CD4-positive, alpha-beta T cell (primary cell): ENCODE results near the gene MAP3K6. TPM values are rescaled to one million over a fixed set of nuclear protein-coding genes. Genes with fewer than 3 reads are reported as not detected.

Experiments used
- ATAC-seq: fragments of 200-7000 bp; cut with Tn5 transposase; one replicate; pipeline ENCODE4 v1.10.0; 2022; ENCODE audit warnings: mild to moderate bottlenecking; ENCODE audit not compliant: poor library complexity
- CTCF ChIA-PET: fragments of 350-600 bp; sonication (Branson Sonifier 250); formaldehyde crosslinking; loops from one replicate; lab custom pipeline; 2021; ENCODE audit warnings: antibody characterized with exemption, inconsistent platforms; lab: Charles Lee
- POLR2A ChIA-PET: fragments of 350-600 bp; sonication (Branson Sonifier 250); formaldehyde crosslinking; loops from one replicate; lab custom pipeline; 2021; ENCODE audit warnings: antibody characterized with exemption, inconsistent platforms; lab: Charles Lee
- DNase-seq, 14 experiments: peaks; one replicate each; pipeline ENCODE4 v3.0.0-alpha.2; 2013 to 2020; ENCODE audit warnings: mixed read lengths in 2 of 14
- H3K27ac ChIP-seq, 2 donors: one replicate each; pipeline versions ENCODE4 v1.5.1 to v1.7.0; 2013; ENCODE audit warnings: low read length in 2 of 2, low read depth in 1 of 2, mild to moderate bottlenecking in 1 of 2
- H3K27me3 ChIP-seq, 2 experiments: 1 replicate in 1 of 2; 2 replicates in 1 of 2; pipeline versions ENCODE4 v1.6.1 to v1.7.0; 2013; ENCODE audit warnings: low read length in 2 of 2, control low read depth in 1 of 2, mild to moderate bottlenecking in 1 of 2, moderate library complexity in 1 of 2; ENCODE audit not compliant: insufficient read depth in 2 of 2, control insufficient read depth in 1 of 2
- H3K36me3 ChIP-seq: one replicate; pipeline ENCODE4 v1.6.1; 2013; ENCODE audit warnings: low read length, control low read depth; ENCODE audit not compliant: insufficient read depth
- H3K4me1 ChIP-seq: one replicate; pipeline ENCODE4 v1.6.1; 2013; ENCODE audit warnings: low read length, control low read depth; ENCODE audit not compliant: insufficient read depth
- H3K4me3 ChIP-seq: one replicate; pipeline ENCODE4 v1.5.1; 2013; ENCODE audit warnings: mild to moderate bottlenecking, low read length, moderate library complexity
- H3K9me3 ChIP-seq, 2 experiments: 1 replicate in 1 of 2; 2 replicates in 1 of 2; pipeline versions ENCODE4 v1.6.1 to v1.7.0; 2013; ENCODE audit warnings: low read length in 2 of 2, mild to moderate bottlenecking in 2 of 2, control low read depth in 1 of 2, moderate library complexity in 1 of 2; ENCODE audit not compliant: control insufficient read depth in 1 of 2, insufficient read depth in 1 of 2
- H3K27ac Mint-ChIP-seq: one replicate; pipeline ENCODE4 v1.8.0; 2020; ENCODE audit warnings: mixed read lengths
- H3K27me3 Mint-ChIP-seq: one replicate; pipeline ENCODE4 v1.8.0; 2021; ENCODE audit warnings: mixed read lengths
- H3K36me3 Mint-ChIP-seq: one replicate; pipeline ENCODE4 v1.8.0; 2021; ENCODE audit warnings: low read depth, mixed read lengths
- H3K4me1 Mint-ChIP-seq: one replicate; pipeline ENCODE4 v1.8.0; 2021; ENCODE audit warnings: low read depth, mixed read lengths
- H3K4me3 Mint-ChIP-seq: one replicate; pipeline ENCODE4 v1.8.0; 2020; ENCODE audit warnings: mild to moderate bottlenecking, mixed read lengths
- H3K9me3 Mint-ChIP-seq: one replicate; pipeline ENCODE4 v1.8.0; 2020; ENCODE audit warnings: mixed read lengths
- intact Hi-C, 2 experiments: fragments of 100-400 bp; cut with DNase I in 1 of 2; cut with micrococcal nuclease in 1 of 2; formaldehyde crosslinking; loops; one replicate each; pipeline versions ENCODE4 v1.15.1 to v1.9.0; 2023 to 2025; cut with DNase I, micrococcal nuclease
- total RNA-seq, 174 experiments: library from RNA in 2 of 174; stranded (reverse) in 2 of 174; gene quantifications; one replicate each; pipeline ENCODE4 v1.2.3 and lab custom pipeline; 2021 to 2026
- TF ChIP-seq, protein P1 (sequence below): fragments of 200-600 bp; IDR thresholded peaks from one replicate; pipeline ENCODE4 v1.8.0; 2022; ENCODE audit warnings: antibody characterized with exemption, mild to moderate bottlenecking

The MAP3K6 gene
- total RNA-seq, 2 experiments from 2014 or later: 8.5 to 8.8 TPM

DNA sequence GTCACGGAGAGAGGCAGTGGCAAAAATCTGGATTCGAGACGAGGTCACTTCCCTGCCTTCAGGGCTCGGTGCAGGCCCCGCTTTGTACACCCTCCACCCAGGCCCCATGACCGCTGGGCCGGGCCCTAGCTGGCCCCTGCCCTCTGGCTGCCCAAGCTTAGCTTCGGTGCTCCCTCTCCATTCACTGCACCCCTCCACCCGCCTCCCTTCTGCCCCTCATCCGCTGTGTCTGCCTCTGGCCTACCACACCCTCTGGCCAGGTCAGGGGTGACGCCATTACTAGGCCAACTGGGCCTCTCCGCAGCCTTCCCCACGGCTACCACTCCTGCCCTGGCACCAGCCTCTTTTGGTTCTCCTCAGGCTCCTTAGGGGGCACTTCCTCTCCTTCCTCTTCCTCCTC, 16.9 kb upstream of the MAP3K6 start:
- Histone ChIP-seq H3K9me3 (no peaks in the 10 kb centered on the region), H3K4me3 (no peak overlapping the region), H3K4me1 (peaks cover 10% of the 10 kb centered on the region), H3K36me3 (no peaks in the 10 kb centered on the region), H3K27me3 (no peaks in the 10 kb centered on the region), H3K27ac (no peak overlapping the region)
- ChIA-PET CTCF (interaction anchor here (1.8 to 2.0 kb wide), 2 partner anchors 26 to 51 kb away, joined by 4 to 6 read pairs; no protein-coding TSS in a partner anchor), POLR2A (no interaction called here)
- Mint-ChIP-seq H3K9me3 (no peaks in the 10 kb centered on the region), H3K4me1 (peaks cover 3% of the 10 kb centered on the region), H3K27me3 (peaks cover 12% of the 10 kb centered on the region), H3K4me3 (no peak overlapping the region), H3K27ac (no peak overlapping the region), H3K36me3 (no peaks in the 10 kb centered on the region)
- TF ChIP-seq, protein P1, sequence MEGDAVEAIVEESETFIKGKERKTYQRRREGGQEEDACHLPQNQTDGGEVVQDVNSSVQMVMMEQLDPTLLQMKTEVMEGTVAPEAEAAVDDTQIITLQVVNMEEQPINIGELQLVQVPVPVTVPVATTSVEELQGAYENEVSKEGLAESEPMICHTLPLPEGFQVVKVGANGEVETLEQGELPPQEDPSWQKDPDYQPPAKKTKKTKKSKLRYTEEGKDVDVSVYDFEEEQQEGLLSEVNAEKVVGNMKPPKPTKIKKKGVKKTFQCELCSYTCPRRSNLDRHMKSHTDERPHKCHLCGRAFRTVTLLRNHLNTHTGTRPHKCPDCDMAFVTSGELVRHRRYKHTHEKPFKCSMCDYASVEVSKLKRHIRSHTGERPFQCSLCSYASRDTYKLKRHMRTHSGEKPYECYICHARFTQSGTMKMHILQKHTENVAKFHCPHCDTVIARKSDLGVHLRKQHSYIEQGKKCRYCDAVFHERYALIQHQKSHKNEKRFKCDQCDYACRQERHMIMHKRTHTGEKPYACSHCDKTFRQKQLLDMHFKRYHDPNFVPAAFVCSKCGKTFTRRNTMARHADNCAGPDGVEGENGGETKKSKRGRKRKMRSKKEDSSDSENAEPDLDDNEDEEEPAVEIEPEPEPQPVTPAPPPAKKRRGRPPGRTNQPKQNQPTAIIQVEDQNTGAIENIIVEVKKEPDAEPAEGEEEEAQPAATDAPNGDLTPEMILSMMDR: no peak
- intact Hi-C loops: no loop called here
- no peak for ATAC-seq
- DNase-seq: no peak

DNA sequence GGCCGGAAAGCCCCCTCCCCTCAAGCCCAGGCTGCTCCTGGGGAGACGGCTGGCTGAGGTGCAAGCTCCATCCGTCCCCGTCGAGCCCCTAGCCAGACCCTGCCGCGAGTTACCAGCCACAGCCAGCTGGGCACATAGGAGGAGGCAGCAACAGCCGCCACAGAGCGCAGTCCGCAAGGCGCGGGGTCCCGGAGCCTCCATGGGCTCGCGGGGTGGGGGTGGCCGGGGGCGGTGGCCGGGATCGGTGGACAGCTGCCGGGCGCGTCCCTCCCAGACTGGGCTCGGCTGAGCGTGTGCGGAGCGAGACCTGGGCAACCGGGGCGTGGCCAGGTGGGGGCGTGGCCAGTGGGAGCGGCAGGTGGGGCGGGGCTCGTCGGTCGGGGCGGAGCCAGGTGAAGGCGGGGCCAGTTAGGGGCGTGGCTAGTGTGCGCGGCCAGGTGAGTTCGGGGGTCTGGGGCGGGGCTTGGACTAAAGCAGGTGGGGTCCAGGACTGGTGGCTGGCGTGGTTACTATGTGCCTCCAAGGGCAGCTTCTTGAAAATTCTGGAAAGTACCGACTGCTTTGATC, 16.4 kb upstream of the MAP3K6 start, which contains the start of gene CD164L2:
TSS of gene CD164L2 (minus strand) at position 295 of the 567 bp plus-strand sequence. CDS start at position 201, 94 bp downstream.
- TF ChIP-seq, protein P1: no peak
- no peaks in the 10 kb centered on the region for H3K27me3 ChIP-seq
- H3K36me3 Mint-ChIP-seq: no peaks in the 10 kb centered on the region
- no peaks in the 10 kb centered on the region for H3K9me3 ChIP-seq
- intact Hi-C loops: no loop called here
- H3K27me3 Mint-ChIP-seq: peaks cover 10% of the 10 kb centered on the region
- peaks cover 5% of the 10 kb centered on the region for H3K4me1 ChIP-seq
- no peaks in the 10 kb centered on the region for H3K9me3 Mint-ChIP-seq
- CTCF ChIA-PET: interaction anchor here (1.6 to 1.8 kb wide), 2 partner anchors 26 to 87 kb away, joined by 4 to 6 read pairs; no protein-coding TSS in a partner anchor
- DNase-seq (peak in 11 of 14 experiments; percentile 42 to 70 (median 48)), ATAC-seq (peak; percentile 90)
- H3K4me1 Mint-ChIP-seq: no peaks in the 10 kb centered on the region
- H3K4me3 Mint-ChIP-seq: no peak within 1 kb of the TSS
- H3K27ac Mint-ChIP-seq: no peak within 1 kb of the TSS
- POLR2A ChIA-PET: interaction anchor here (0.6 to 1.8 kb wide), 2 partner anchors 17 to 401 kb away, joined by 4 to 5 read pairs; no protein-coding TSS in a partner anchor
- no peak within 1 kb of the TSS for H3K27ac ChIP-seq
- H3K4me3 ChIP-seq: no peak within 1 kb of the TSS
- no peaks in the 10 kb centered on the region for H3K36me3 ChIP-seq

DNA sequence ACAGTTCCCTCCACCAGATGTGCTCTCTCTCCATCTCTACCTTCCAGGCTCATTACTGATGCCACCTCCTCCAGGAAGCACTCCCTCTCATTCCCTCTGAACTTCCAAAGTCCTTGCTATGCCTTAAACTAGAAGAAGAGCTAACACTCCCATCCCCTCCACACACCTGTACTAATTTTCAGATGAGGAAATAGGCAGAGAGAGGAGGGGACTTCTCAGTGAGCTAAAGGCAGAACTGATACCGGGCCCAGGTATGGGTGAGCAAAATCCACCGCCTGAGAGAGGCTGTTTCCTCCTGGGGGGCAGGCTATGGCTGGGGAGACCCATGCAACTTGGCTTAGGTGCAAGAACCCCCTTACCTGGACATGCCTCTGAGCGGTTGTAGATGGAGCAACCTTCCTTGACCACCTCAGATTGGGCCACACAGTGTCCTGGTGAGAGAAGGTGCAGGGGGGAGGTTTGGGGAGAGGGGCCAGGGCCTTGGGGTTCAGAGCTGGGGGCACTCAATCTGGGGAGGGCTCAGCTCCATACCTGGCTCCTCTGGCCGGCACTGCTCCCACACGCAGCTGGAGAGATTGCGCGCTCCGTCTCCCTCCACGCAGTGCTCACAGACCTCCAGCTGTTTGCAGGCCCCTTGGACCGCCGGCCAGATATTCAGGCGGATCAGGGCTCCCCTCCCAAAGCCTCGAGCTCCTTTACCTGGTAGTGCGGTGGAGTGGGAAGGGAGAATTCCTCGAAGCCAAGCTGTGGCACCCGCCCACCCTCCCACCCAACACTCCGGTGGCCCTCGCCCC, 15.4 kb upstream of the MAP3K6 start:
- TF ChIP-seq, protein P1: no peak
- Mint-ChIP-seq H3K4me3 (no peak overlapping the region), H3K27me3 (peaks cover 10% of the 10 kb centered on the region), H3K9me3 (no peaks in the 10 kb centered on the region), H3K4me1 (no peaks in the 10 kb centered on the region), H3K27ac (no peak overlapping the region), H3K36me3 (no peaks in the 10 kb centered on the region)
- H3K36me3 ChIP-seq: no peaks in the 10 kb centered on the region
- no peak overlapping the region for H3K27ac ChIP-seq
- ChIA-PET POLR2A (interaction anchor here (1.8 kb wide), 1 partner anchor 17 kb away, joined by 4 read pairs; no protein-coding TSS in a partner anchor), CTCF (interaction anchor here (0.7 to 1.8 kb wide), 3 partner anchors 16 to 86 kb away, joined by 3 to 6 read pairs (median 4); partner anchors contain the start of gene MAP3K6)
- intact Hi-C loops: no loop called here
- H3K27me3 ChIP-seq: no peaks in the 10 kb centered on the region
- DNase-seq (no peak), ATAC-seq (no peak)
- peaks cover 5% of the 10 kb centered on the region for H3K4me1 ChIP-seq
- no peak overlapping the region for H3K4me3 ChIP-seq
- no peaks in the 10 kb centered on the region for H3K9me3 ChIP-seq
